GM18505 (cell line): ENCODE measurements around the gene DDX42.
"Not testable (repeated sequence)": the region's sequence is repeated elsewhere in the genome, so short reads cannot be mapped to it uniquely, and the experiment has no call there.

ENCODE experiments used
- ATAC-seq: cut with Tn5 transposase; IDR thresholded peaks from one replicate; pipeline ENCODE4 v1.9.1; 2021; ENCODE audit not compliant: unreplicated experiment
- POLR2A ChIP-seq: IDR thresholded peaks from 4 replicates; pipeline ENCODE4 v1.6.1; 2011; ENCODE audit warnings: borderline replicate concordance; ENCODE audit not compliant: insufficient read depth, insufficient read length; ENCODE audit errors: extremely low read depth

Gene DDX42

GRCh38 chr17:63792055-63792729 is 18.2 kb downstream of the DDX42 start:
- ATAC-seq: no peak
- no peak for TF ChIP-seq POLR2A

- ATAC-seq: not testable (repeated sequence)
These were observed 22.4 kb downstream of the DDX42 start for GRCh38 chr17:63796375-63796774.

GRCh38 chr17:63798572-63799106 is 24.7 kb downstream of the DDX42 start:
- ATAC-seq: no peak
- no peak for TF ChIP-seq POLR2A

GRCh38 chr17:63800783-63801182 is 26.8 kb downstream of the DDX42 start:
- TF ChIP-seq POLR2A: no peak
- no peak for ATAC-seq

- no peak for ATAC-seq
These were observed 30.4 kb downstream of the DDX42 start for GRCh38 chr17:63804328-63804727.

GRCh38 chr17:63805591-63805990 is 31.6 kb downstream of the DDX42 start:
- TF ChIP-seq POLR2A: no peak
- ATAC-seq: no peak

More at GRCh38 chr17:63804328-63804727, 30.4 kb downstream of the DDX42 start:
- TF ChIP-seq POLR2A: no peak

GRCh38 chr17:63809970-63810369 is 36.0 kb downstream of the DDX42 start:
- TF ChIP-seq POLR2A: no peak
- no peak for ATAC-seq

- ATAC-seq: no peak
These were observed 42.2 kb downstream of the DDX42 start for GRCh38 chr17:63816123-63816522.

GRCh38 chr17:63816669-63817068 is 42.7 kb downstream of the DDX42 start:
- TF ChIP-seq POLR2A: no peak
- no peak for ATAC-seq

More at GRCh38 chr17:63816123-63816522, 42.2 kb downstream of the DDX42 start:
- TF ChIP-seq POLR2A: no peak

GRCh38 chr17:63817736-63818385 is 43.9 kb downstream of the DDX42 start:
- ATAC-seq: no peak
- no peak for TF ChIP-seq POLR2A

- ATAC-seq: no peak
- no peak for TF ChIP-seq POLR2A
These were observed 45.2 kb downstream of the DDX42 start for GRCh38 chr17:63819131-63819530.

GRCh38 chr17:63819585-63820537 is 45.9 kb downstream of the DDX42 start:
- no peak for ATAC-seq
- TF ChIP-seq POLR2A: no peak

- no peak for TF ChIP-seq POLR2A
- no peak for ATAC-seq
These were observed 47.1 kb downstream of the DDX42 start for GRCh38 chr17:63820963-63821561.

- TF ChIP-seq POLR2A: no peak
- ATAC-seq: no peak
These were observed 47.8 kb downstream of the DDX42 start for GRCh38 chr17:63821804-63822203.

- ATAC-seq: no peak
- no peak for TF ChIP-seq POLR2A
These were observed 48.6 kb downstream of the DDX42 start for GRCh38 chr17:63822537-63822936.
